GM21360 (cell line): ENCODE measurements around the gene SLC7A14.
"Not testable (repeated sequence)": the region's sequence is repeated elsewhere in the genome, so short reads cannot be mapped to it uniquely, and the experiment has no call there.

Source experiments
- ATAC-seq: cut with Tn5 transposase; IDR thresholded peaks from one replicate; pipeline ENCODE4 v1.9.1; 2021; ENCODE audit warnings: mild to moderate bottlenecking, moderate library complexity; ENCODE audit not compliant: unreplicated experiment

The SLC7A14 gene

GRCh38 chr3:170594528-170594927 lies 8.7 kb upstream of the SLC7A14 start:
- no peak for ATAC-seq

GRCh38 chr3:170593634-170594033 lies 7.8 kb upstream of the SLC7A14 start:
- no peak for ATAC-seq

GRCh38 chr3:170589113-170589512 lies 3.2 kb upstream of the SLC7A14 start:
- ATAC-seq, result no peak

- no peak for ATAC-seq
Measured at GRCh38 chr3:170585008-170585936, 603 bp downstream of the SLC7A14 start.

- no peak for ATAC-seq
Measured at GRCh38 chr3:170584585-170585007, 1.3 kb downstream of the SLC7A14 start.

- no peak for ATAC-seq
Measured at GRCh38 chr3:170579646-170580045, 6.2 kb downstream of the SLC7A14 start.

- peak; percentile 99 for ATAC-seq
Measured at GRCh38 chr3:170572665-170573253, 13.1 kb downstream of the SLC7A14 start.

- not testable (repeated sequence) for ATAC-seq
Measured at GRCh38 chr3:170567598-170567997, 18.3 kb downstream of the SLC7A14 start.

GRCh38 chr3:170566413-170566812 lies 19.5 kb downstream of the SLC7A14 start:
- no peak for ATAC-seq

GRCh38 chr3:170565495-170565894 lies 20.4 kb downstream of the SLC7A14 start:
- ATAC-seq, result no peak

- ATAC-seq, result no peak
Measured at GRCh38 chr3:170564664-170565063, 21.2 kb downstream of the SLC7A14 start.

- peak; percentile 86 for ATAC-seq
Measured at GRCh38 chr3:170563712-170564423, 22.0 kb downstream of the SLC7A14 start.

- ATAC-seq, result no peak
Measured at GRCh38 chr3:170562080-170562479, 23.8 kb downstream of the SLC7A14 start.

GRCh38 chr3:170560717-170561382 lies 25.0 kb downstream of the SLC7A14 start:
- no peak for ATAC-seq

- ATAC-seq, result no peak
Measured at GRCh38 chr3:170560296-170560695, 25.6 kb downstream of the SLC7A14 start.

GRCh38 chr3:170558427-170558826 lies 27.4 kb downstream of the SLC7A14 start:
- ATAC-seq, result no peak

GRCh38 chr3:170555329-170555728 lies 30.5 kb downstream of the SLC7A14 start:
- no peak for ATAC-seq

- no peak for ATAC-seq
Measured at GRCh38 chr3:170553788-170554757, 31.8 kb downstream of the SLC7A14 start.

GRCh38 chr3:170551252-170551651 lies 34.6 kb downstream of the SLC7A14 start:
- ATAC-seq, result no peak

GRCh38 chr3:170542704-170543103 lies 43.2 kb downstream of the SLC7A14 start:
- ATAC-seq, result no peak
